Bone marrow (tissue), 2 donors: ENCODE data around the gene SNX32.
A peak's percentile ranks its signal among the peaks of the same experiment; 100 is the strongest.
"Not testable (repeated sequence)": the region's sequence is repeated elsewhere in the genome, so short reads cannot be mapped to it uniquely, and the experiment has no call there.

ENCODE experiments used
- DNase-seq, 2 donors: peaks; one replicate each; lab custom pipeline; 2025; lab: John Stamatoyannopoulos, UW

SNX32 gene

DNA sequence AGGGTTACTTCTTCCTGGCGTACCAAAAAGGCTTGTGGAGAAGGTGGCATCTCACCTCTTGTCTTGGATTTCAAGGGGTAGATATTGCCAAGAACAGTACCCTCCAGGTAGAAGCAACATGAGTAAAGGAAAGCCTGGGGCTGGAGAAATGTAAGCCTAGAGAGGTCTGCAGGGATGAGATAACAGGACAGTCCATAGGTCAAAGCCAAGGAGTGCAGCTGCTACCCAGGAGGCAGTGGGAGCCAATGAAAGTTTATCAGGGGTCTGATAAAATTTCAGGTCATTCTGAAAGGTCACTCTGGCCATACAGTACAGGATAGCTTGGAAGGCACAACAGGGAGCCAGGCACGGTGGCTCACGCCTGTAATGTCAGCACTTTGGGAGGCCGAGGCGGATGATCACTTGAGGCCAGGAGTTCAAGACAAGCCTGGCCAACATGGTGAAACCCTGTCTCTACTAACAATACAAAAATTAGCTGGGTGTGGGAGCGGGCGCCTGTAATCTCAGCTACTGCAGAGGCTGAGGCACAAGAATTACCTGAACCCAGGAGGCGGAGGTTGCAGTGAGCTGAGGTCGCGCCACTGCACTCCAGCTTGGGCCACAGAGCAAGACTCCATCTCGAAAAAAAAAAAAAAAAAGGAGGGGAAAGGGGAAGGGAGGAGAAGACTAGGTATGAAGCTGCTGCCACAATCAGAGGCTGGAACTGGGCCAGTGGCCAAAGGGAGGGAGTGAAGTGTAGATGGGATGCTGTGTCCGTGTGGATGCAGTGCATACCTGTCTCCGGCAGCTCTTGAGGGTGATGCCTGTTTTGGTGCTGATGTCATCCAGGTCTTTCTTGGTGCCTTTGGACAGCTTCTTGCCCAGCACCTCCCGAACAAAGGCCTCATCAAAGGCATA, 53.3 kb downstream of the SNX32 start:
- no peak for DNase-seq

DNA sequence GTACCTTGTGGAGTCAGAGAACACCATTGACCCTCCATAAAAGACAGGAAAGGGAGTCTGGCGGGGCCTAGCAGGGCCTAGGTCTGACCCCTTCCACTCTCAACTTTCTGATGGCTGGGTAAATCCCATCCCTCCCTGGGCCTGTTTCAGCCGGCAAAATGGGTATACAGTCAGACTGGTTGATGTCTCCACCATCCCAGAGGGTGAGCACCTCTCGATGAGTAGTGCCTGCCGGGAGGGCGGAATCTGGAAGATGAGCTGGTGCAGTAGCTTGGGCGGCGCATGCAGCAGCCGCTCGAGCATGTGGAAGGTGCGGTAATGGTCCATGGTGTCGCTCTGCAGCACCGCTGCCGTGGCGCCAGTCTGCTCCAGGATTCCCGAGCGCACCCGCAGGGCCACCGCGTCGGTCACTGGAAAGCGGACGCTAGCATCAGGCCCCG, 54.0 kb downstream of the SNX32 start:
- no peak for DNase-seq

DNA sequence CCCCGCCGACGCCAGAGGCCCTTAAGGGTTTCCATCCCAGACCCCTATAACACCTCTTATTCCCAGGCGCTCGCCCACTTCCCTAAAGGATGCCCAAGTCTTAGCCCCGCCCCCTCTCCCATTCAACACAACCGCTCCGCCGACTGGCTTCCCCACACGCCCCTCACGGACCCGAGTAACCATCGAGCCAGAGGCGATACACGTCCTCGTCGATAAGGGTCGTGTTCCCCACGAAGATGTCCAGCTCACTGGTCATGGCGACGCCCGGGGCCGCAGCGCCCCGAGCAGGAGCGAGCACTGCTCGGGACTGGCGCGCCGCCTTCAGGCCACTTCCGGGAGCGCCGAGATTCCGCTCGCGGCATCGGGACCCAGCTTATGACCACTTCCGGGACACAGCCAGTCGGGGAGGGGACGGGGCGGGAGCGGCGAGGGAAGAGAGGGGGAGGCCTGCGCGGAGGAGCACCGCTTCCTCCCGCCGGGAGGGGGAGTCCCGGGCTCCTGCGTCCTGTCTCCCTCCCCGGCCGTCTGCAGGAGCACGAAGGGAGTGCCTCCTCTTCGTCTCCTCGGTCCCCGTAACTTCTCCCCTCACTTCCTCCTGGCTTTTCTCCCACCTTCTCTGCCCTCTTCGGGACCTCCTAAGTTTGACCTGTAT, 54.5 kb downstream of the SNX32 start, which contains the start of gene FIBP:
Gene FIBP, minus strand, starts transcription at position 309 of the 652 bp plus-strand sequence. Its CDS starts 53 bp downstream, at position 256.
- DNase-seq = peak; percentile 86 to 93

DNA sequence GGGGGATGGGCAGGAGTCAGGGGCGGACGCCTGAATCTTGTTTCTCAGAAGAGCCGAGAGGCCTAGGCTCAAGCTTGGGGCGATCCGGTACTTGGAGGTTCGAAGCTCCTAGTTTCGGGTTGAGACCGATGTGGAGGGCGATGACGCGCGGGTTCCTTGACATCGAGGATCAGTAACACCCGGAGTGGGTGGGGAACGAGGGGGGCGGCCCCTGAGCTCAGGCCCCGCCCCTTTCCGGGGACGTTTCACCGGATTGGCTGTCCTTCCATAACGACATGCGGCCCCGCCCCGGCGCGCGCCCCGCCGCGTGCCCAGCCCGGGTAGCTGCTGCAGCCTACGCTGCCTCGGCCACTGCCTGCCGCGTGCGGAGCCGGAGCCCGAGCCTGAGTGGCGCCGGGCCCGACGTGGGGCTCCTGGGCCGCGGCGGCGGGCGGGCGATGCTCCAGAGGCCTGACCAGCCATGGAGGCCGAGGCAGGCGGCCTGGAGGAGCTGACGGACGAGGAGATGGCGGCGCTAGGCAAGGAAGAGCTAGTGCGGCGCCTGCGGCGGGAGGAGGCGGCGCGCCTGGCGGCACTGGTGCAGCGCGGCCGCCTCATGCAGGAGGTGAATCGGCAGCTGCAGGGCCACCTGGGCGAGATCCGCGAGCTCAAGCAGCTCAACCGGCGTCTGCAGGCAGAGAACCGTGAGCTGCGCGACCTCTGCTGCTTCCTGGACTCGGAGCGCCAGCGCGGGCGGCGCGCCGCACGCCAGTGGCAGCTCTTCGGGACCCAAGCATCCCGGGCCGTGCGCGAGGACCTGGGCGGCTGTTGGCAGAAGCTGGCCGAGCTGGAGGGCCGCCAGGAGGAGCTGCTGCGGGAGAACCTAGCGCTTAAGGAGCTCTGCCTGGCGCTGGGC, 56.8 kb downstream of the SNX32 start, which contains the start of gene CCDC85B:
Gene CCDC85B, plus strand, starts transcription at position 350 of the 895 bp plus-strand sequence. Its CDS starts 111 bp downstream, at position 461.
- peak; percentile 85 to 89 for DNase-seq

DNA sequence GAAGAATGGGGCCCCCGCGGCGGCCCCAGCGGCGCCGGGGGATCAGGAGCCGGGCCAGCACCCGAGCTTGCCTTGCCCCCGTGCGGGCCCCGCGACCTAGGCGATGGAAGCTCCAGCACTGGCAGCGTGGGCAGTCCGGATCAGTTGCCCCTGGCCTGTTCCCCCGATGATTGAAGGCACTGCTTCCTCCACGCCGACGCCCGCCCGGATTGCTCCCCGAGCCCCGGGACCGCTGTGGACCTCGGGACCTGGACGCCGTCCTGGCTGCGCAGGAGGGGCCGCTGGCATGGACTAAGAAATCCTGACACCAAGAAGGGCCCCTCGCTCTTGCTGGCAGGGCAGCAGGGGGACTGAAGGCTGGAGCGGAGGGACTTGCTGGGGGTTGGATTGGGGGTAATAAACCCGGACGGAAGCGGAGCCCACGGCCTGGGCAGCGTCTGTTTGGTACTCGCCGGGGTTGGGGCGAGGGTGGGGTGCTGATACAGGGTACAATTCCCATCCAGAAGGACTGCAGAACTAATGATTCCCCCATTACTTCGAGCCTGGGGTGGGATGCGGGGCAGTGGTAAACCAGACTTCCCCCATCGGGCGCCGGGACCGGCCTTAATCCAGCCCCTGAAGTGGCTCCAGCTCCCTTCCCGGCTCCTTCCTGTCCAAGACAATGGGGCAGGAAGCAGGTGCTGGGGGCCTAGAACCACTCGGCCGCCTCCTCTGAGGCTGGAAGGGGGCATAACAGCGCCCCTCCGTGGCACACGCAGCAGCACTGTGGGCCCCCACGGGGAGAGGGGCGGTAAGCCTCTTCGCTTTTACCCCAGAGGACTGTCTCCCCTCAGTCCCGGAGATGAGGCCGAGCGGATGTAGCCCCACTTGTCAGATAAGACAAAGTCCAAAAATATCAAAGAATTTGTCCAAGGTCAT, 57.7 kb downstream of the SNX32 start:
- no peak for DNase-seq

DNA sequence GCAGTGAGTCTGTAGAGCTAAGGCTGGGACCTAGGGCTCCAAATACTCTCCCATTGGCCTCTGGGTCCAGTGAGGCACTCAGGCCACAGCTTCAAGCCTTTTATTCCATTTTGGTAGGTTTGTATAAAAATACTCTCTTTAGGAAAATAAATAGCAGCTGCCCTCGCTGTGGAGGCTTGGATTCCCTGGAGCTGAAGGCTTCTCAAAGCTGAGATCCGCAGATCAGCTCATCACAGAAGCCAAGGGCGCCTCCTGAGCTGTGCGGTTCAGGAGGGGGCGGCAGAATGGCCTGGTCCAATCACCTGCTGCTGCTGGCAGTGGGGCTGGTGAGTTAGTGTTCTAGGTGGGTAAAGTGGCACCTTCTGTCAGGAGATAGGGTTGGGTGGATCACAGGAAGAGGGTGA, 58.4 kb downstream of the SNX32 start:
- DNase-seq = not testable (repeated sequence)

DNA sequence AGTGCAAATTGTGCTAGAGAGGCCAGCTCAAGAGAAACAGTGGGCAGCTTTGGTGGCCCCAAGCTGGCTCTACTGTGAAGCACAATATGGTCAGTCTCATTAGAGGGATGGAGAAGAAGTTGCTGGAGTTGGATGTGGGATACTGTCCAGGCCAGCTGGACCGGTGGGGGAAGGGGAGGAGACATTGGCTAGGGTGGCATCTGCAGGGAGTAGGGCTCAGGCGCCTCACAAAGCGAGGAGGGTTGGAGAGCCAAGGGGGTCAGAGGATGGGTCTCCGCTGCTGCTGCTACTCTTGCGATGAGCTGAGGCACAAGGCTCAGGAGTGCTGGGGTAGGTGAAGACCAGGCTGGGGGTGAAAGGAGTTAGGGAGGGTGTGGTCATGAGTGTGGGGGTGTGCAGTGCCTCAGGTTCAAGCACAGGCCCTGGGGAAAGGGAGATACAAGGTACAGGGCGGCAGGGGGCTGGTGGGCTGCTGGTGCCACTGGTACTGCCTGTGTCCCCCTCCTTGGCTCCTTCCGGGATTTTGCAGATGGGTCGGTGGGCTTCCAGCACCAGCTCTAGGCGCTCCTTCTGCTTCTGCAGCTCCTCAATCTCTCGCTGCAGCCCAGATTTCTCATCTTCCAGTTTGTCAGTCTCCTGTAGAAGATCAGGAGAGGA, 59.0 kb downstream of the SNX32 start:
- DNase-seq = no peak

DNA sequence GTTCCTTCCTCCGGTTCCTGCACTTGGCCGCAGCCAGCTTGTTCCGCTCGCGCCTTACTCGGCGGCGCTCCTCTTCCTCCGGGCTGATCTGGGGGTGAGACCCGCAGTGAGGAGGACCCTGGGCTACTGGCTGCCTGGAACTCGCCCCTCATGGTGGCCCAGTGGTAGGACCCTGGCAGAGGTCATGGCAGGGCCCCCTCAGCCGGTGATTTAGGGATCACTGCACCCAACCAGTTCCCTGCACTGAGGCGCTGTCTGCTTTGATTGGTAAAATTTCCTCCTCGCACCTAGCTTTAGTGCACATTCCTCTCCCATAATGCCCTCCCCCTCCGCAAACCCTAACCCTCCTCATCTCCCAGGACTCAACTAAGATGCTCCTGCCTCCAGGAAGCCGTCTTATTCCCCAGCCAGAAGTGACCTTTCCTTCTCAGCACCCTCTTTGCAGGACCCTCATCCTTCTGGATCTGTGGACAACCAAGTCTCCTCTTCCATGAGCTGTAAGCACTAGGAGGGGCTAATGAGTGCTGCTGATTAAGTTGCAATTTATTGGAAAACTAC, 60.4 kb downstream of the SNX32 start:
- DNase-seq = no peak

DNA sequence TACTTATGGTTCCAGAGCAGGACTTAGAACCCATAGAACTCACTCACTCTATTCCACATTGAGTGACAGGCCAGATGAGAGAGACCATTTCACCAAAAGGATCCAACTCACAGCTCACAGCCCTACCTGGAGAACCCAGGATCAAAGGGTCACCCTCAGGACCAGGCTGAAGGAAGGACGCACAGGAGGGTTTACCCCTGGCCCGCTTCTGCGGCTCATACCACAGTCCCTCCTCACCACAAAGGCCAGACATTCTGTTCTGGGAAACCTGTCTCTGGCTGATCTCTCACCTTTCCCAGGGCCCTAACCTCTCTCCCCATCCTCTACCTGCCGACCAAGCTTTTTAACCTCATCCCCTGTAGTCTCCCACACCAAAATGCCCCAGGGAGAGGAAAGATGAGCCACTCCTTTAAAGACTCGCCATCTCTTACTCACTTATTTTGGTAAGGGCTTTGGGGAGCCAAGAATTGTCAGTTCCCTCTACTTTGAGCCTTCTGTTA, 61.8 kb downstream of the SNX32 start:
- no peak for DNase-seq

DNA sequence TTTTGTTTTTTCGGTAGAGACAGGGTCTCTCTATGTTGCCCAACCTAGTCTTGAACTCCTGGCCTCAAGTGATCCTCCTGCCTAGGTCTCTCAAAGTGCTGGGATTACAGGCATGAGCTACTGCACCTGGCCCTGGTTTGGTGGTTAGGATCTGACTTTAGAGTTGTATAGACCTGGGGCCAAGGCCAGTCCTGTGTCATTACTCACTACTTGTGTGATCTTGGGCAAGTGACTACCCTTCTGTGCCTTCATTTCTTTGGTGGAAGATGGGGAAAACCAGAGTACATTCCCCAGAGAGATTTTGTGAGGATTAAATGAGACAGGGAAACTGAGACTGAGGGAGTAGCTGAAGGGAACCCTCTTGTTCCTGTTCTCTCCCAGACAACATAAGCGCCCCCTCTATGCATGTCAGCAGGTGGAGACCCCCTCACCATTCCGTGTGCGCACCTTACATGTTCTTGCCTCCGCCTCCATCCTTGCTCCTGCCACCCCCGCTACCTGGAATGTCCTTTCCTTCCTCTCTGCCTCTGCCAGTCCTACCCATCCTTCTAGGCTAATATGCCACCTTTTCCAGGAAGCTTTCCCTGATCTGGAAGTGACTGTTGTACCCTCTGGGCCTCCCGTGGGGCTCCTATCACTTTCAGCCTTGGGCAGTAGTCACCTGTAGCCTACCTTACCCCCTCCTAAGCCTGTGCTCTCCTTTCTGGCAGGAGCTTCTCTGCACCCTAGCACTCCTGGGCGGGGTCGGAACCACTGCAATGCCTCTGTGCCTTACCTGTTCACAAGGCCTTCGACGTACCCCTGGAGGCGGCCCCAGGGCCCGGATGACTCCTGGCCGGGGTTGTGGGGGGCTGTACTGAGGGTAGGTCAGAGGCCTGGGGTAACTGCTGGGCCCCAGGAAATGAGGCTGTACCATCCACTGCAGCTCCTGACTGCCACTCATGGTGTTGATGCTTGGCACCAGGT, 62.6 kb downstream of the SNX32 start:
- no peak for DNase-seq

DNA sequence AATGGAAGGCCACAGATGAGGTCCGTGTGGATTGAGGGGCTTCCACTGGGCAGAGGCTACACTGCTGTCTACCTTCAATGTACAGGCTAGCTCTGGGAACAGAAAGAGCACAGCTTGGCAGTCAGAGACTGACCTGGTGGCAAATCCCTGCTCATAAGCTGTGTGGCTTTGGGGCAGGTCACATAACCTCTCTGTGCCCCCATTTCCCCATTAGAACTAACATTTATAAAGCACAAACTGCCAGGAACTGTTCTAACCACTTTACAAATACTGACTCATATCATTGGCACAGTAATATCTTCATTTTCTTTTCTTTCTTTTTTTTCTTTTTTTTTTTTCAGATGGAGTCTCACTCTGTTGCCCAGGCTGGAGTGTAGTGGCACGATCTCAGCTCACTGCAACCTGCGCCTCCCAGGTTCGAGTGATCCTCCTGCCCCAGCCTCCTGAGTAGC, 63.3 kb downstream of the SNX32 start:
- no peak for DNase-seq

DNA sequence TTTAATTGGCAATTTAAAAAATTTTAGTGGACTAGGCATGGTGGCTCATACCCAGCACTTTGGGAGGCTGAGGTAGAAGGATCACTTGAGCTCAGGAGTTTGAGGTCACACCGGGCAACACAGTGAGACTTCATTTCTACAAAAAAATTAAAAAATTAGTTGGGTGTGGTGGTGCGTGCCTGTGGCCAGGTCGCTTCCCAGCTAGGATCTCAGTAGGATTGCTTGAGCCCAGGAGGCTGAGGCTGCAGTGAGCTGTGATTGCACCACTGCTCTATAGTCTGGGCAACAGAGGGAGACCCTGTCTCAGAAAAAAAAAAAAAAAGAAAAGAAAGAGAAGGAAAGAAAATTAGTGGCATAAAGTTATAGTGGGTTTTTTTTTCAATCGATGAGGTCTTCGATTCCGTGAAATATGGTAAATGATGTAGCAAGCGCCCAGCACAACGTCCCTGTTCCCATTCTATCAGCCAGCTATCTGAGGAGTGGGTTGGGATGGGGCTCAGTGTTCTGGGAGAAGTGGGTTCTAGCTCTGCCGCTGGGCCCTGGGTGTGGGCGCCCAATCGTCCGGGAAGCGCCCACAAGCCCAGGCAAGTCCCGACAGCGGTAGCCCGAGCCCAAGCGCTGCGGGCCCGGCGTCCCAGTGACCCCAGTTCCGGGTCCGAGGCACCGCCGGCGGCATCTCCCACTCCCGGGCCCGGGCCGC, 65.0 kb downstream of the SNX32 start:
- DNase-seq = no peak

DNA sequence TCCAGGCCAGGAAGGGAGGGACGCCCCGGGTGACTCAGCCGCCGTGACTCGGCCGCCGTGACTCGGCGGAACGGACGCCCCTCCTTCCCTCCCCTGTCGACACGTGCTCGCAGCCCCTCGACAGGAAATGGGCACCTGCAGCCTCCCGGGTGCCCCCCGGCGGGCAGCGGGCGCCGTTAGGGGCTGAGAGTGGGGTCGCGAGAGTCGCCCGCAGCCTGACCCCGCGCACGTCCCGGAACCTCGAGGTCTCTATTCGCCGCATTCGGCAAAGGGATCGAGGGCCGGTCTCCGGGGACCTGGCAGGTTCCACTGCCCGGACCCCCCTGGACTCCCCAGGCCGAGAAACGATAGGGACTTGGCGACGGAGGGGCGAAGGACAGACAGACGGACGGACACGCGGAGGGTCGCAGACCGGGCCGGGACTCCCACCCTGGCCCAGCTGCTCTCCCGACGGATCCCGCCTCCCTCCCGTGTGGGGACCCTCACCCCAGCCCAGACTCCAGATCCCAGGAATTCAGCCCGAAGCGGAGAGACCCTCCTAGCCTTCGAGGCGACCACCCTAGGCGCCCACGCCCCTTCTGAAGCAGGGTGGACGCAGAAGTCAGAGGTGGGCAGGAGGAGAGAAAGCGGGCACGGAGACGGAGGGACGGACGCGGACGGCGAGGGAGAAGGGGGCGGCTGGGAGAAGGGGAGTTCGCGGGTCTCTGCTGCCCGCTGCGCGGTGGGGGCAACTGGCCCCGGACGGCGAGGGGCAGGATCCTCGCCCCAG, 65.8 kb downstream of the SNX32 start:
- peak; percentile 32 to 64 for DNase-seq

DNA sequence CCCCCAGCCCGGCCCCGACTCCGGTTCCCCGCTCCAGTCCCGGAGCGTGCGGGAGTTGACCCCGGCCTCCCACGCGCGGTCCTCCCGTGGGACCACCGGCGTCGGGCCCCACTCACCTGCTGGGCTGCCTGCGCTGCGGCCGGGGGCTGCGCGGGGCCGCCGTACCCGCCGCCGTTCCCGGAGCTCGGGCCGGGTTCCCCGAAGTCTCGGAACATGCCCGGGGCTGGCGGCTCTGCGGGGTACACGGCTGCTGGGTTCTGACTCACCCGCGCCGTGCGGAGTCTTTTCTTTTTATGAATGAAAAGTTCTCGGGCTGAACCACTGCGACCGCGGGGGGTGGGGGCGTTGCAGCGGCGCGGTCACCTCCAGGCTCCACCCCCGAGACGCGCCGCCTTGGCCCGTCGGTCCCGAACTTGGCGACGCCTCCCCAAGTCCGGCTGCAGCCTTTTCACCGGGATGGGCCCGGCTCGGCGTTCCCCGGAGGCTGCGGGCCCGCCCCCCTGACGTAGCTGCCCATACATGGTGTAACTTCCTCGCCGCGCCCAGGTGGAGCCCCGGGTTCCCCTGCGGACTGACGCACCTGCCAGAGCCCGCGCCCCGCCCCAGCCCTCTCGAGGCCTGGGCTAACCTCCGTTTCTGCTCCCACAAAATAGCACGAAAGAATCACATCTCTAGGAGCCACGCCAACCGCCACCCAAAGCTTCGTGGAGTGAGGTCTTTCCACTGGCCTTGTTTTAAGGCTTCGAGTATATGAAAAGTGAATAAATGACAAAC, 66.5 kb downstream of the SNX32 start, which contains the start of gene FOSL1:
Gene FOSL1, minus strand, starts transcription at position 264 of the 774 bp plus-strand sequence. Its CDS starts 49 bp downstream, at position 215.
- DNase-seq = peak; percentile 42 to 78

DNA sequence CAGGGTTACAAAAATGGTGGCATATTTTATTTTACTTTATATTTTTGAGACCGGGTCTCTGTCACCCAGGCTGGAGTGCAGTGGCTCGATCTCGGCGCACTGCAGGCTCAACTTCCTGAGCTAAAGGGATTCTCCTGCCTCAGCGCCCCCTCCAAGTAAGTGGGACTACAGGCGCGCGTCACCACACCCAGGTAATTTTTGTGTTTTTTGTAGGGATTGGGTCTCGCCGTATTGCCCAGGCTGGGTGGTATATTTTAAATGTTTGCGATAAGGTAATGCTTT, 67.1 kb downstream of the SNX32 start:
- no peak for DNase-seq

DNA sequence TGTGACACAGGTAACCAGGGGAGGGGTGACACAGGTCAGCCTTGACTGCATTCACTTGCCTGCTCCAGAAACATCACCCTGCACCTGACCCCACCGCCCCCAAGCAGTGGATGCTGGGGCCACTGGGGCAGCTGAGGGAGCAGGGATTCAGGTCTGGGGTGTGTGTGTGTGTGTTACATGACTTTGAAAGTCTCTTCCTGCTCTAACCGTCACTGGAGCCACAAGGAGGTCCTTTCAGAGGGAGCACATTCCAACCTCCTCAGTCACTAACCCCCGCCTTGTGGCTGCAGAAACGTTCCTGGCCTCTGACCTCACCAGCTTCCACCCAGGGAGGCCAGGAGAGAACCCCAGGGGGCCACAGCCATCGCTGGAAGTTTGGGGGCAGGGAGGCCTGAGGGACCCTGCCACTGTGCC, 69.3 kb downstream of the SNX32 start:
- DNase-seq = no peak
